GM12874 (cell line): ENCODE data around the gene SLC5A5.

Experiments used
- TF ChIP-seq, protein P1 (sequence below): IDR thresholded peaks from 2 replicates; pipeline ENCODE4 v1.5.1; 2011; ENCODE audit warnings: low read depth, mild to moderate bottlenecking, control low read depth, low read length, moderate library complexity; ENCODE audit not compliant: insufficient read depth

Gene SLC5A5

GRCh38 chr19:17832443-17833208 lies 39.1 kb upstream of the SLC5A5 start:
- TF ChIP-seq, protein P1, sequence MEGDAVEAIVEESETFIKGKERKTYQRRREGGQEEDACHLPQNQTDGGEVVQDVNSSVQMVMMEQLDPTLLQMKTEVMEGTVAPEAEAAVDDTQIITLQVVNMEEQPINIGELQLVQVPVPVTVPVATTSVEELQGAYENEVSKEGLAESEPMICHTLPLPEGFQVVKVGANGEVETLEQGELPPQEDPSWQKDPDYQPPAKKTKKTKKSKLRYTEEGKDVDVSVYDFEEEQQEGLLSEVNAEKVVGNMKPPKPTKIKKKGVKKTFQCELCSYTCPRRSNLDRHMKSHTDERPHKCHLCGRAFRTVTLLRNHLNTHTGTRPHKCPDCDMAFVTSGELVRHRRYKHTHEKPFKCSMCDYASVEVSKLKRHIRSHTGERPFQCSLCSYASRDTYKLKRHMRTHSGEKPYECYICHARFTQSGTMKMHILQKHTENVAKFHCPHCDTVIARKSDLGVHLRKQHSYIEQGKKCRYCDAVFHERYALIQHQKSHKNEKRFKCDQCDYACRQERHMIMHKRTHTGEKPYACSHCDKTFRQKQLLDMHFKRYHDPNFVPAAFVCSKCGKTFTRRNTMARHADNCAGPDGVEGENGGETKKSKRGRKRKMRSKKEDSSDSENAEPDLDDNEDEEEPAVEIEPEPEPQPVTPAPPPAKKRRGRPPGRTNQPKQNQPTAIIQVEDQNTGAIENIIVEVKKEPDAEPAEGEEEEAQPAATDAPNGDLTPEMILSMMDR = no peak

- TF ChIP-seq, protein P1 = 0 out of 2 replicates have a peak, but pooled peaks have one; percentile 8
Observed at GRCh38 chr19:17834350-17835181, 37.2 kb upstream of the SLC5A5 start.

DNA sequence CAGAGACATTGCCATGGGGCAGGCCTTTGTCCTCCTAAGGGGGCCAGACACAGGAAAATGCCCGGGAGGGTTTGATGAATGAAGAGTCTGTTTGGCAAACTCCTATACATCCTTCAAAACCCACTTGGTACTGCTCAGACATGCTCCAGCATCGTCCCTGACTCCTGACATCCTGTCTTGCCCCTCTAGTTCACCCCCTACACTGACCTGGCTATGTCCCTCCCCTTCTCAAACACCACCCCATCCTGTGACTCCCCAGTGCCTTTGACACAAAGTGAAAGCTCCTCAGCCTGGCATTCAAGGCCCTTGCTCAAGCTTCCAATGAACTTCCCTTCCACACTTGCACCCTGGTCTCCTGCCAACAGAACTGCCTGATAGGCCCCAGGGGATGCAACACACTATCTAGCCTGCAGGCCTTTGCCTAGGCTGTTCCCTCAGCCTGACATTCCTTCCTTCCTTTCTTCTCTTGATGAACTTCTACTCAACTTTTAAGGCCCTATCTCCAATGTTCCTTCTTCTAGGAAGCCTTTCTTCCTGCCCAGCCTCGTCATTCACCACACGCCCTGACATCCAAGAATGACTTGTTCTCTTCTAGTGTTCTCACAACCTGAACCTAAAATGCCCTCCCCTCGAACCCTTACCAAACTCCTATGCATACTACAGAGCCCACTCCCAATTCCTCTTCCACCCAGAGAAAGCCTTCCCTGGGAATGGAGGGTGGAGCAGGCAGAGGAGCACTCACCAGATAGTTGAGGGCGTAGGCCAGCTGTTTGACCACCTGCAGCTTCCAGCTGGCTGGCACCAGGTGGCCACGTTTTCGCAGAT lies 36.4 kb upstream of the SLC5A5 start:
- TF ChIP-seq, protein P1 = no peak

- TF ChIP-seq, protein P1 = no peak
Observed at GRCh38 chr19:17836530-17836929, 35.2 kb upstream of the SLC5A5 start.

GRCh38 chr19:17837972-17838371 lies 33.8 kb upstream of the SLC5A5 start:
- TF ChIP-seq, protein P1 = no peak

- TF ChIP-seq, protein P1 = no peak
Observed at GRCh38 chr19:17840019-17840418, 31.7 kb upstream of the SLC5A5 start.
